Right atrium auricular region (tissue), 2 donors: ENCODE results near the gene KDM3B. TPM values are rescaled to one million over a fixed set of nuclear protein-coding genes. Genes with fewer than 3 reads are reported as not detected.

Experiments used
- DNase-seq: peaks from one replicate; pipeline ENCODE4 v3.0.0-alpha.2; 2019; ENCODE audit warnings: low spot score
- H3K27ac ChIP-seq, 2 donors: fragments of 200-600 bp; sonication (generic); 1 replicate in 1 of 2; 2 replicates in 1 of 2; pipeline ENCODE4 v1.5.1; 2016 to 2019
- H3K27me3 ChIP-seq, 2 donors: fragments of 200-600 bp; sonication (generic); one replicate each; pipeline versions ENCODE4 v1.5.1 to v1.6.0; 2017 to 2019
- H3K36me3 ChIP-seq: fragments of 200-600 bp; sonication (generic); one replicate; pipeline ENCODE4 v1.5.1; 2016
- H3K4me1 ChIP-seq, 2 donors: fragments of 200-600 bp; sonication (generic); one replicate each; pipeline versions ENCODE4 v1.5.1 to v1.6.0; 2017 to 2019
- H3K4me3 ChIP-seq, 2 donors: fragments of 200-600 bp; sonication (generic); 1 replicate in 1 of 2; 2 replicates in 1 of 2; pipeline ENCODE4 v1.5.1; 2017 to 2019; ENCODE audit warnings: mild to moderate bottlenecking in 1 of 2, moderate library complexity in 1 of 2
- H3K9me3 ChIP-seq, 2 donors: fragments of 200-600 bp; sonication (generic); one replicate each; pipeline ENCODE4 v1.5.1; 2019
- CTCF ChIP-seq, 2 donors: fragments of 200-600 bp; sonication (generic); IDR thresholded peaks; one replicate each; pipeline ENCODE4 v1.5.1; 2019; ENCODE audit warnings: antibody characterized with exemption in 2 of 2
- total RNA-seq, 2 donors: library from RNA; depleted of rRNA; stranded (reverse); fragments of >200 nt; gene quantifications; one replicate each; pipeline ENCODE4 v1.1.0, GENCODE V29; 2016

Gene KDM3B
- total RNA-seq, 2 donors from 2014 or later, result 42.9 to 46.9 TPM

DNA sequence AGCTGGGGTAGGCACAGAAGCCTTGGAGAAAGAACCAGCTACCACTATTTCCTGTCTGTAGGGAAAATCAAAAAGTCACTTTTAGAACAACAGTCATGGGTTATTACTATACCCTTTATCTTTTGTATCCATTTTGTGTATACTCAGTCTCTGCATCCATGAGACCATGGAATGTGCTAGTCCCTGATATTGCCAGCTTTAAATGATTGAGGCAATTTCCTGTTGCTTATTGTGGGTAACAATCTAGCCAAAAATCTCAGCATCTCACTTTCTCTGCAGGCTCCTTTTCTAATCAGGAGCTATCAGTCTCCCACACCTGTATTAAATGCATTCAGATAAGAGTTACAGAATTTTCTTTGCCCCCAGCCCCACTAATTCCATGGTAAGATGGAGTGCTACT is 968 bp upstream of the KDM3B start:
- no peaks in the 10 kb centered on the region for H3K9me3 ChIP-seq
- H3K27ac ChIP-seq, result no peak overlapping the region
- no peak overlapping the region for H3K4me3 ChIP-seq
- peaks cover 25% of the 10 kb centered on the region for H3K36me3 ChIP-seq
- no peak for DNase-seq
- H3K4me1 ChIP-seq, result peaks cover 0 to 53% of the 10 kb centered on the region in 2 donors
- H3K27me3 ChIP-seq, result no peaks in the 10 kb centered on the region
- no peak for TF ChIP-seq CTCF (IDR thresholded peaks at IDR 0.05)

GRCh38 chr5:138352722-138353559 is 456 bp downstream of the KDM3B start:
- peak overlapping the region; percentile 97 for H3K27ac ChIP-seq
- peak; percentile 55 to 71 for TF ChIP-seq CTCF (IDR thresholded peaks at IDR 0.05)
- H3K4me1 ChIP-seq, result peaks cover 0 to 58% of the 10 kb centered on the region in 2 donors
- H3K4me3 ChIP-seq, result peak overlapping the region; percentile 89 to 96
- peak; percentile 64 for DNase-seq
- H3K36me3 ChIP-seq, result peaks cover 10% of the 10 kb centered on the region
- no peaks in the 10 kb centered on the region for H3K9me3 ChIP-seq
- H3K27me3 ChIP-seq, result no peaks in the 10 kb centered on the region

DNA sequence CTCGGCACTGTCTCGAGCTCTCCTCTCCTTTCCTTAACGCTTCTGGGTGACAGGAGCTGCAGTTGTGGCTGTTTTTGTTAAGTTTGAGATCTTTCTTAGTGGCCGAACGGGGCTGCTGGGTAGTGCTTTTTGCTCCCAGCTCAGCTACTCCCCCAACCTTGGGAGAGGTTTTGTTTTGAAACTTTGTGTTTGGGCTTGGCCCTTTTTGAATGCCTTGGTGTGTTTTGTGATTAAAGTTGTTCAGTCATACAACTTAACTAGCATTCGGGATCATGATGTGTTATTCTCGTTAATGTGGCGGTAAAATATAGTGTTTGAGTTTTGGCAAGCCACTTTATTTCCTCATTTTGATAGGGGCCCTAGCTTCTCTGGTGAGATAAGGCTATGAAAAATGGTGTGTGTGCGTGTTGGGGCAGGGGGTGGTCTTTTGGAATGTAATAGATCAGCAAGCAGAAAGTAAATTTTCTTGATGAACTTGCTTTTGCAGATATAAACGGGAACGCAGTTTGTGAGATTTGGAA is 1.1 kb downstream of the KDM3B start:
- H3K36me3 ChIP-seq, result peaks cover 4% of the 10 kb centered on the region
- H3K4me3 ChIP-seq, result peak overlapping the region; percentile 89 to 96
- no peak for TF ChIP-seq CTCF (IDR thresholded peaks at IDR 0.05)
- H3K27me3 ChIP-seq, result no peaks in the 10 kb centered on the region
- H3K9me3 ChIP-seq, result no peaks in the 10 kb centered on the region
- H3K4me1 ChIP-seq, result peaks cover 0 to 58% of the 10 kb centered on the region in 2 donors
- H3K27ac ChIP-seq, result peak overlapping the region; percentile 97
- no peak for DNase-seq

- Histone ChIP-seq H3K4me3 (peak overlapping the region; percentile 89 to 96), H3K4me1 (peaks cover 0 to 55% of the 10 kb centered on the region in 2 donors)
- TF ChIP-seq CTCF (IDR thresholded peaks at IDR 0.05), result no peak
Measured at GRCh38 chr5:138354387-138354786, 1.9 kb downstream of the KDM3B start.

DNA sequence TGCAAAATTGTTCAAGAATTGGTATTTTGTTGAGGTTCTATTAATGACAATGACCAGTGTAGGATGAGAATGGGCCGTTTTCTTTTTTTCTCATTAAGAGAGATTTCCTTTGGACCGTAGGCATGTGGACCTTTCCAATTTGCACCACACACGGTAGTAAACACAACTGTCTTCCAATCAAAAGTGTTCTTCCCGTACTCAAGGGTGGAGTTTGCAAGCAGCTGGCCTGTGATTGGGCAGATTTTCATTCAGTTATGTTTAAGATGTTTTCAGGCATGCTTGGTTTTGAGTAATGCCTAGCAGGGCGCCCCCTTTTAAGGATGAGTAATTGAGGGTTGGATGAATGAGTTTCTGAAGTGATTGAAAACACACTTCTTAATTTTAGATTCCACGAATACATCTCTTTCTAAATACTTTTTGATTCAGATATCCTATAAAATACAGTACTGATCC is 2.5 kb downstream of the KDM3B start:
- TF ChIP-seq CTCF (IDR thresholded peaks at IDR 0.05), result no peak
- Histone ChIP-seq H3K4me1 (peaks cover 0 to 49% of the 10 kb centered on the region in 2 donors), H3K27me3 (no peaks in the 10 kb centered on the region), H3K36me3 (no peaks in the 10 kb centered on the region), H3K9me3 (no peaks in the 10 kb centered on the region), H3K4me3 (peak overlapping the region in 1 of 2 donors; percentile 96), H3K27ac (peak overlapping the region in 1 of 2 donors; percentile 37)
- DNase-seq, result no peak

More at GRCh38 chr5:138354387-138354786, 1.9 kb downstream of the KDM3B start:
- DNase-seq, result no peak
- Histone ChIP-seq H3K9me3 (no peaks in the 10 kb centered on the region), H3K36me3 (no peaks in the 10 kb centered on the region), H3K27me3 (no peaks in the 10 kb centered on the region), H3K27ac (peak overlapping the region; percentile 37 to 97)
